IMR-90 (cell line): ENCODE results near the gene MAP3K15. TPM values are rescaled to one million over a fixed set of nuclear protein-coding genes. Genes with fewer than 3 reads are reported as not detected.

Experiments used
- ATAC-seq: fragments of 200-7000 bp; cut with Tn5 transposase; 2 replicates; pipeline ENCODE4 v1.9.1; 2020; ENCODE audit warnings: low read depth, mild to moderate bottlenecking, moderate library complexity
- BruUV-seq: library from RNA; stranded (reverse); fragments of 400-500 nt; replicated peaks from 2 replicates; lab custom pipeline; 2021; lab: Mats Ljungman, UMichigan
- CTCF ChIA-PET: fragments of 300-600 bp; formaldehyde crosslinking; extraction: SDS; loops from one replicate; lab custom pipeline; 2021; ENCODE audit warnings: antibody characterized with exemption; lab: Yijun Ruan, JAX
- POLR2A ChIA-PET: fragments of 300-600 bp; sonication (Branson Sonifier 250); formaldehyde crosslinking; loops from one replicate; lab custom pipeline; 2022; ENCODE audit warnings: antibody characterized with exemption; ENCODE audit not compliant: unreplicated experiment; lab: Charles Lee
- DNase-seq: peaks from one replicate; pipeline ENCODE4 v3.0.0; 2013
- H2AFZ ChIP-seq: replicated peaks from 2 replicates; pipeline ENCODE3; 2013; ENCODE audit warnings: low read length, mild to moderate bottlenecking; ENCODE audit not compliant: poor library complexity
- H2AK5ac ChIP-seq: 2 replicates; pipeline ENCODE4 v1.6.1; 2013; ENCODE audit warnings: low read depth, low read length, inconsistent platforms
- H2AK9ac ChIP-seq: replicated peaks from 2 replicates; pipeline ENCODE3; 2013; ENCODE audit warnings: mild to moderate bottlenecking, low read depth, low read length, moderate library complexity; ENCODE audit not compliant: poor library complexity
- H2BK120ac ChIP-seq: 2 replicates; pipeline ENCODE4 v1.6.1; 2013; ENCODE audit warnings: low read depth, low read length, inconsistent platforms
- H2BK15ac ChIP-seq: 3 replicates; pipeline ENCODE4 v1.6.1; 2013; ENCODE audit warnings: low read depth, low read length, inconsistent platforms
- H2BK20ac ChIP-seq: 2 replicates; pipeline ENCODE4 v1.6.1; 2013; ENCODE audit warnings: low read depth, mild to moderate bottlenecking, inconsistent platforms, low read length, moderate library complexity
- H2BK5ac ChIP-seq: 2 replicates; pipeline ENCODE4 v1.6.1; 2013; ENCODE audit warnings: mild to moderate bottlenecking, low read depth, low read length, inconsistent platforms; ENCODE audit not compliant: poor library complexity, severe bottlenecking
- H3K14ac ChIP-seq: replicated peaks from 2 replicates; pipeline ENCODE4 v1.6.1; 2013; ENCODE audit warnings: low read depth, low read length, inconsistent platforms
- H3K18ac ChIP-seq: 2 replicates; pipeline ENCODE4 v1.6.1; 2013; ENCODE audit warnings: low read depth, low read length, control low read depth
- H3K23ac ChIP-seq: 2 replicates; pipeline ENCODE4 v1.6.1; 2013; ENCODE audit warnings: low read depth, low read length, inconsistent platforms
- H3K27ac ChIP-seq: 2 replicates; pipeline ENCODE4 v1.5.1; 2013; ENCODE audit warnings: mild to moderate bottlenecking, control low read depth, low read length; ENCODE audit not compliant: insufficient read depth
- H3K27me3 ChIP-seq: 2 replicates; pipeline ENCODE4 v1.6.1; 2013; ENCODE audit warnings: low read length; ENCODE audit not compliant: control insufficient read depth, insufficient read depth
- H3K36me3 ChIP-seq: 2 replicates; pipeline ENCODE4 v1.6.1; 2013; ENCODE audit warnings: low read length, mixed read lengths; ENCODE audit not compliant: control insufficient read depth, insufficient read depth
- H3K4ac ChIP-seq: 2 replicates; pipeline ENCODE4 v1.6.1; 2013; ENCODE audit warnings: low read depth, low read length, inconsistent platforms
- H3K4me1 ChIP-seq: 2 replicates; pipeline ENCODE4 v1.6.1; 2013; ENCODE audit warnings: low read length, mixed read lengths; ENCODE audit not compliant: control insufficient read depth, insufficient read depth
- H3K4me2 ChIP-seq: 2 replicates; pipeline ENCODE4 v1.6.1; 2013; ENCODE audit warnings: low read depth, mild to moderate bottlenecking, control low read depth, low read length, moderate library complexity
- H3K4me3 ChIP-seq: 2 replicates; pipeline ENCODE4 v1.5.1; 2013; ENCODE audit warnings: low read depth, mild to moderate bottlenecking, control low read depth, low read length, moderate library complexity; ENCODE audit not compliant: insufficient read depth
- H3K56ac ChIP-seq: 2 replicates; pipeline ENCODE4 v1.6.1; 2013; ENCODE audit warnings: low read length, inconsistent platforms; ENCODE audit not compliant: insufficient read depth; ENCODE audit errors: extremely low read depth
- H3K79me1 ChIP-seq, 2 experiments: 2 replicates each; pipeline ENCODE4 v1.6.1; 2013; ENCODE audit warnings: low read length in 2 of 2, inconsistent platforms in 1 of 2, low read depth in 1 of 2
- H3K9ac ChIP-seq: 2 replicates; pipeline ENCODE4 v1.6.1; 2013; ENCODE audit warnings: low read depth, low read length, control low read depth
- H3K9me1 ChIP-seq: 2 replicates; pipeline ENCODE4 v1.6.1; 2013; ENCODE audit warnings: low read length, inconsistent platforms; ENCODE audit not compliant: insufficient read depth
- H3K9me3 ChIP-seq: 2 replicates; pipeline ENCODE4 v1.6.1; 2013; ENCODE audit warnings: low read length; ENCODE audit not compliant: control insufficient read depth, insufficient read depth
- H4K20me1 ChIP-seq: 2 replicates; pipeline ENCODE4 v1.6.1; 2013; ENCODE audit warnings: low read length, inconsistent platforms; ENCODE audit not compliant: insufficient read depth
- H4K5ac ChIP-seq: 2 replicates; pipeline ENCODE4 v1.6.1; 2013; ENCODE audit warnings: mild to moderate bottlenecking, low read depth, low read length, control low read depth
- H4K8ac ChIP-seq, 2 experiments: 2 replicates each; pipeline ENCODE4 v1.6.1; 2013; ENCODE audit warnings: low read depth in 2 of 2, low read length in 2 of 2, control low read depth in 1 of 2, inconsistent platforms in 1 of 2
- H4K91ac ChIP-seq: 2 replicates; pipeline ENCODE4 v1.6.1; 2013; ENCODE audit warnings: low read depth, low read length, inconsistent platforms; ENCODE audit not compliant: insufficient read depth
- BHLHE40 ChIP-seq: fragments of 150-350 bp; IDR thresholded peaks from 2 replicates; pipeline ENCODE4 v1.6.1; 2016; ENCODE audit warnings: mild to moderate bottlenecking, low read depth, low read length
- CEBPB ChIP-seq: IDR thresholded peaks from 2 replicates; pipeline ENCODE4 v1.6.1; 2012; ENCODE audit warnings: low read depth, low read length, improper control_type of control experiment
- CHD1 ChIP-seq: IDR thresholded peaks from 2 replicates; pipeline ENCODE4 v1.6.1; 2012; ENCODE audit warnings: low read depth, low read length, improper control_type of control experiment
- CTCF ChIP-seq: conservative IDR thresholded peaks from 2 replicates; pipeline ENCODE4 v1.5.1; 2012; ENCODE audit warnings: mild to moderate bottlenecking, low read depth, low read length, improper control_type of control experiment
- ELK1 ChIP-seq: fragments of 150-350 bp; IDR thresholded peaks from 2 replicates; pipeline ENCODE4 v1.6.1; 2016; ENCODE audit warnings: low read depth, mild to moderate bottlenecking, low read length, moderate library complexity, borderline replicate concordance
- FOS ChIP-seq: fragments of 150-350 bp; IDR thresholded peaks from 2 replicates; pipeline ENCODE4 v1.6.1; 2016; ENCODE audit warnings: low read depth, low read length
- MAFK ChIP-seq: IDR thresholded peaks from 2 replicates; pipeline ENCODE4 v1.6.1; 2012; ENCODE audit warnings: low read depth, low read length, improper control_type of control experiment
- MAZ ChIP-seq: IDR thresholded peaks from 2 replicates; pipeline ENCODE4 v1.6.1; 2012; ENCODE audit warnings: low read depth, mild to moderate bottlenecking, low read length, improper control_type of control experiment, moderate library complexity, borderline replicate concordance
- MXI1 ChIP-seq: IDR thresholded peaks from 2 replicates; pipeline ENCODE4 v1.6.1; 2012; ENCODE audit warnings: low read depth, mild to moderate bottlenecking, low read length, moderate library complexity, borderline replicate concordance
- NFE2L2 ChIP-seq: fragments of 150-350 bp; IDR thresholded peaks from 2 replicates; pipeline ENCODE4 v1.6.1; 2016; ENCODE audit warnings: low read depth, mild to moderate bottlenecking, low read length
- POLR2A ChIP-seq: IDR thresholded peaks from 2 replicates; pipeline ENCODE4 v1.6.1; 2012; ENCODE audit warnings: mild to moderate bottlenecking, low read depth, low read length
- RAD21 ChIP-seq: IDR thresholded peaks from 2 replicates; pipeline ENCODE4 v1.6.1; 2012; ENCODE audit warnings: low read length, improper control_type of control experiment
- RCOR1 ChIP-seq: IDR thresholded peaks from 2 replicates; pipeline ENCODE4 v1.6.1; 2012; ENCODE audit warnings: mild to moderate bottlenecking, low read length, improper control_type of control experiment; ENCODE audit not compliant: insufficient replicate concordance
- RFX5 ChIP-seq: IDR thresholded peaks from 2 replicates; pipeline ENCODE4 v1.8.0; 2012; ENCODE audit warnings: low read depth, mild to moderate bottlenecking, low read length, moderate library complexity
- SMC3 ChIP-seq: fragments of 150-350 bp; IDR thresholded peaks from 2 replicates; pipeline ENCODE4 v1.6.1; 2016; ENCODE audit warnings: low read depth, mild to moderate bottlenecking, antibody characterized with exemption, low read length, moderate library complexity
- USF2 ChIP-seq: fragments of 150-350 bp; IDR thresholded peaks from 2 replicates; pipeline ENCODE4 v1.6.1; 2017; ENCODE audit warnings: mild to moderate bottlenecking, antibody characterized with exemption, low read length, low read depth
- WGBS, 2 experiments: methylation state at CpG; one replicate each; pipeline versions ENCODE4 v1.1.5 to v1.1.7; 2013; ENCODE audit warnings: missing lambda C conversion rate in 2 of 2; ENCODE audit not compliant: insufficient read length in 1 of 2; ENCODE audit errors: extremely low coverage in 2 of 2; 5-methylcytosine and 5-hydroxymethylcytosine counted together
- dilution Hi-C: fragments of 300-500 bp; cut with HindIII; formaldehyde crosslinking; loops from one replicate; pipeline ENCODE4 v1.14.3; 2018; ENCODE audit warnings: low sequenced_read_pairs; ENCODE audit not compliant: unreplicated experiment
- in situ Hi-C: fragments of 300-500 bp; cut with MboI; formaldehyde crosslinking; loops from 3 replicates; pipeline ENCODE4 v1.14.3; 2019; ENCODE audit warnings: low sequenced_read_pairs, inconsistent platforms, mixed read lengths
- intact Hi-C: fragments of 100-400 bp; cut with micrococcal nuclease; formaldehyde crosslinking; loops from 2 replicates; pipeline ENCODE4 v1.10.0; 2022
- polyA plus RNA-seq, 3 experiments: library from polyadenylated mRNA; depleted of rRNA; stranded (reverse); fragments of >200 nt; gene quantifications; 2 replicates each; pipeline ENCODE4 v1.2.3, GENCODE V29; 2012; ENCODE audit warnings: low replicate concordance in 1 of 3
- total RNA-seq: library from RNA; depleted of rRNA; stranded (reverse); fragments of >200 nt; gene quantifications from 2 replicates; pipeline ENCODE4 v1.2.3, GENCODE V29; 2012

Gene MAP3K15
- total and polyA plus RNA-seq, 2 of the 4 experiments (the other 2 are of a cell fraction), result under 0.01 to 0.10 TPM

- POLR2A ChIA-PET, result no interaction called here
- ATAC-seq (no peak), DNase-seq (no peak)
Measured at GRCh38 chrX:19361701-19362100, 153.6 kb downstream of the MAP3K15 start.

More at GRCh38 chrX:19361701-19362100, 153.6 kb downstream of the MAP3K15 start:
- no peak overlapping the region for H3K56ac ChIP-seq
- no peaks in the 10 kb centered on the region for H4K20me1 ChIP-seq
- no peak overlapping the region for H3K4ac ChIP-seq
- no peak overlapping the region for H2BK5ac ChIP-seq
- no peak overlapping the region for H3K27ac ChIP-seq
- H3K79me1 ChIP-seq, result no peaks in the 10 kb centered on the region
- H3K9ac ChIP-seq, result no peak overlapping the region
- no peak overlapping the region for H3K23ac ChIP-seq
- H2BK120ac ChIP-seq, result no peak overlapping the region
- H3K4me1 ChIP-seq, result no peaks in the 10 kb centered on the region
- no peak overlapping the region for H4K5ac ChIP-seq
- BruUV-seq, result no TSS peak
- no peak overlapping the region for H3K18ac ChIP-seq
- H2AFZ ChIP-seq, result no peak overlapping the region
- WGBS, 2 experiments, result no CpG with 5 or more reads among the region's 4 CpGs
- H3K9me3 ChIP-seq, result no peaks in the 10 kb centered on the region
- no peak overlapping the region for H2BK15ac ChIP-seq
- H3K14ac ChIP-seq, result no peak overlapping the region
- peaks cover 20% of the 10 kb centered on the region for H3K36me3 ChIP-seq
- no peak overlapping the region for H3K4me3 ChIP-seq
- no peaks in the 10 kb centered on the region for H3K9me1 ChIP-seq
- no peak overlapping the region for H2AK5ac ChIP-seq
- dilution Hi-C loops (no loop called here), in situ Hi-C loops (loop anchor here (25.0 kb wide), 2 partner anchors 426 to 626 kb away; partner anchors contain the start of gene BCLAF3), intact Hi-C loops (no loop called here)
- CTCF ChIA-PET, result interaction anchor here (1.8 kb wide), 1 partner anchor 10 kb away, joined by 5 read pairs; no protein-coding TSS in a partner anchor
- TF ChIP-seq SMC3 (no peak), MAZ (no peak), CEBPB (no peak), POLR2A (no peak), USF2 (no peak), RAD21 (no peak), CHD1 (no peak), MXI1 (no peak), MAFK (no peak), ELK1 (no peak), CTCF (no peak), RFX5 (no peak), NFE2L2 (no peak), RCOR1 (no peak), BHLHE40 (no peak), FOS (no peak)
- no peak overlapping the region for H2AK9ac ChIP-seq
- no peaks in the 10 kb centered on the region for H3K27me3 ChIP-seq
- no peak overlapping the region for H2BK20ac ChIP-seq
- no peak overlapping the region for H3K4me2 ChIP-seq
- H4K8ac ChIP-seq, result no peak overlapping the region
- H4K91ac ChIP-seq, result no peak overlapping the region
